Sigmoid colon (tissue), 7 donors: Measurements from ENCODE around the gene GGACT. TPM values are rescaled to one million over a fixed set of nuclear protein-coding genes. Genes with fewer than 3 reads are reported as not detected.
A peak's percentile ranks its signal among the peaks of the same experiment; 100 is the strongest.

Source experiments
- DNase-seq: peaks from one replicate; pipeline ENCODE4 v3.0.0-alpha.2; 2019
- H3K27ac ChIP-seq, 4 donors: fragments of 200-600 bp; sonication (generic); one replicate each; pipeline ENCODE4 v1.5.1; 2016 to 2019; ENCODE audit warnings: mild to moderate bottlenecking in 1 of 4
- H3K27me3 ChIP-seq, 3 donors: fragments of 200-600 bp; sonication (generic); one replicate each; pipeline ENCODE4 v1.5.1; 2019; ENCODE audit warnings: mild to moderate bottlenecking in 1 of 3
- H3K36me3 ChIP-seq, 4 donors: fragments of 200-600 bp; sonication (generic); one replicate each; pipeline ENCODE4 v1.5.1; 2016 to 2019
- H3K4me1 ChIP-seq, 4 donors: fragments of 200-600 bp; sonication (generic); one replicate each; pipeline ENCODE4 v1.5.1; 2017 to 2019
- H3K4me3 ChIP-seq, 4 donors: fragments of 200-600 bp; sonication (generic); one replicate each; pipeline ENCODE4 v1.5.1; 2017 to 2019; ENCODE audit warnings: mild to moderate bottlenecking in 2 of 4, moderate library complexity in 1 of 4
- H3K9me3 ChIP-seq, 4 donors: fragments of 200-600 bp in 3 of 4; sonication (generic) in 3 of 4; one replicate each; pipeline versions ENCODE4 v1.5.1 to v1.6.1; 2013 to 2019
- CTCF ChIP-seq, 4 experiments: fragments of 450-650 bp in 3 of 4; fragments of 200-600 bp in 1 of 4; IDR thresholded peaks; one replicate each; pipeline ENCODE4 v1.5.1; 2016 to 2019; ENCODE audit warnings: antibody characterized with exemption in 4 of 4, mild to moderate bottlenecking in 3 of 4, moderate library complexity in 2 of 4
- EP300 ChIP-seq, 4 donors: sonication (generic); formaldehyde crosslinking; IDR thresholded peaks; one replicate each; pipeline ENCODE4 v1.6.1; 2017; ENCODE audit warnings: antibody characterized with exemption in 4 of 4
- POLR2A ChIP-seq, 2 donors: fragments of 450-650 bp; IDR thresholded peaks; one replicate each; pipeline ENCODE4 v1.6.1; 2016; ENCODE audit warnings: antibody characterized with exemption in 2 of 2, mild to moderate bottlenecking in 2 of 2, moderate library complexity in 2 of 2
- POLR2AphosphoS5 ChIP-seq, 4 donors: sonication (generic); formaldehyde crosslinking; IDR thresholded peaks; one replicate each; pipeline ENCODE4 v1.6.1; 2017; ENCODE audit warnings: antibody characterized with exemption in 4 of 4
- WGBS, 2 donors: extraction: QIAGEN DNeasy Blood & Tissue Kit; methylation state at CpG; one replicate each; pipeline ENCODE4 v1.1.7; 2013; 5-methylcytosine and 5-hydroxymethylcytosine counted together
- intact Hi-C: fragments of 100-400 bp; cut with DNase I; formaldehyde crosslinking; loops from one replicate; pipeline ENCODE4 v1.15.1; 2023
- polyA plus RNA-seq, 3 donors: library from polyadenylated mRNA; stranded (reverse); fragments of 200-250 nt; gene quantifications; one replicate each; pipeline ENCODE4 v1.2.3, GENCODE V29; 2013
- total RNA-seq, 4 donors: library from RNA; depleted of rRNA; stranded (reverse); fragments of >200 nt; gene quantifications; one replicate each; pipeline ENCODE4 v1.1.0, GENCODE V29; 2016
- donor health status: healthy with polysubstance abuse.
- donor health status: Bipolar disorder and iron deficiency.
- donor health status: healthy.

Gene GGACT
- total and polyA plus RNA-seq, 7 donors = 0.99 to 3.0 (median 2.2) TPM

GRCh38 chr13:100513987-100514670, 74.5 kb downstream of the GGACT start:
- DNase-seq = no peak
- Histone ChIP-seq H3K4me3 (no peak overlapping the region), H3K27ac (no peak overlapping the region), H3K4me1 (peaks cover 0 to 9% (median 0%) of the 10 kb centered on the region in 4 donors), H3K27me3 (no peaks in the 10 kb centered on the region), H3K36me3 (no peaks in the 10 kb centered on the region), H3K9me3 (no peaks in the 10 kb centered on the region)
- TF ChIP-seq EP300 (IDR thresholded peaks at IDR 0.05) (no peak), CTCF (IDR thresholded peaks at IDR 0.05) (no peak), POLR2A (IDR thresholded peaks at IDR 0.05) (no peak), POLR2AphosphoS5 (IDR thresholded peaks at IDR 0.05) (peak in 3 of 4 donors; percentile 30 to 57 (median 45))
- 66 to 72% methylated on average over 8 of the region's 8 CpGs for WGBS, 2 donors
- intact Hi-C loops = loop anchor here (1.0 to 2.0 kb wide), 2 partner anchors 598 to 857 kb away; no protein-coding TSS in a partner anchor

DNA sequence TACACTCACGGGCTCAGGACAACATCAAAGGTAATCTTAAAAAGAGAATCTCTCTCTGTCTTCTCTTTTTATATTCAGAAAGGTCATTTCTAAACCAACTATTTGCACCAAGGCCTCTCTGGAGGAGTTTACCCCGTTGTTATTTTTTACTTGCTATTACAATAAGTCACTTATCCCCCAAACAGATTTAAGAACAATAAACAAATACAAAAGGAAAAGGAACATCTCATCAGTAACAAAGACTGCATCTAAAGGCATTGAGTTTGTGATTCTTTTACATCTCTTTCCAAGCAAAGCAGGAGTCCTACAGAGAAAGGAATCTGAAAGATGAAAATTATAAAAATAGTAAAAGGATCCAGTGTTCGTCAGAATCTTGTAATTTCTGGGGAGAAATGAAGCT, 75.4 kb downstream of the GGACT start:
- peaks cover 0 to 9% (median 0%) of the 10 kb centered on the region in 4 donors for H3K4me1 ChIP-seq
- WGBS, 2 donors = 69 to 82% methylated on average over 3 of the region's 3 CpGs

DNA sequence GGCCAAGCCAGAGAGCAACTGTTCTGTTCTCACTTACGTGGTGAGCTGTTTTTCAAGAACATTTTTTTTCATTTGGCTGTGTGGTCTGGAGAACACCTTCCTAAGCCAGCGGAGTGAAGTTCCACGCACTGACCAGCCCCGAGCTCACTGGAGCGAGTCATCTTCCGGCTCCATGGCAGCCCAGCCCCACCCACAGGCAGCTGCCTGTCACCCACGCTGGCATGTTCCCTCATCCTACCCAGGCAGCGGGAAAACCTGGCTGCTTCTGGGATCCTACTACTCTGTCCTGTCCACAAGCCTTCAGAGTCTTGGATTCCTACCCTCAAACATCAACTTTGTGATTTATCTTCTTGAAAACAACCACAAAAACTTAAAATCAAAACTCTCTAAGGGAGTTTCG, 76.2 kb downstream of the GGACT start:
- Histone ChIP-seq H3K4me3 (no peak overlapping the region), H3K4me1 (peaks cover 0 to 9% (median 0%) of the 10 kb centered on the region in 4 donors), H3K27me3 (no peaks in the 10 kb centered on the region), H3K9me3 (no peaks in the 10 kb centered on the region), H3K27ac (no peak overlapping the region), H3K36me3 (no peaks in the 10 kb centered on the region)
- no peak for DNase-seq
- WGBS, 2 donors = 91 to 93% methylated on average over 9 of the region's 9 CpGs
- TF ChIP-seq CTCF (IDR thresholded peaks at IDR 0.05) (no peak), POLR2A (IDR thresholded peaks at IDR 0.05) (no peak), POLR2AphosphoS5 (IDR thresholded peaks at IDR 0.05) (no peak), EP300 (IDR thresholded peaks at IDR 0.05) (no peak)
- intact Hi-C loops = no loop called here

More for the DNA sequence above, 75.4 kb downstream of the GGACT start:
- no peak overlapping the region for H3K27ac ChIP-seq
- TF ChIP-seq CTCF (IDR thresholded peaks at IDR 0.05) (no peak), POLR2AphosphoS5 (IDR thresholded peaks at IDR 0.05) (no peak), POLR2A (IDR thresholded peaks at IDR 0.05) (no peak), EP300 (IDR thresholded peaks at IDR 0.05) (no peak)
- no peaks in the 10 kb centered on the region for H3K9me3 ChIP-seq
- DNase-seq = no peak
- no peak overlapping the region for H3K4me3 ChIP-seq
- H3K36me3 ChIP-seq = no peaks in the 10 kb centered on the region
- H3K27me3 ChIP-seq = no peaks in the 10 kb centered on the region
- intact Hi-C loops = no loop called here

- intact Hi-C loops = no loop called here
- no peak overlapping the region for H3K4me3 ChIP-seq
- no peak for DNase-seq
- whole genome bisulfite sequencing, 2 donors = 87 to 89% methylated on average over 7 of the region's 7 CpGs
- TF ChIP-seq POLR2A (IDR thresholded peaks at IDR 0.05) (no peak), CTCF (IDR thresholded peaks at IDR 0.05) (no peak), EP300 (IDR thresholded peaks at IDR 0.05) (no peak), POLR2AphosphoS5 (IDR thresholded peaks at IDR 0.05) (no peak)
- H3K36me3 ChIP-seq = no peaks in the 10 kb centered on the region
- H3K27ac ChIP-seq = no peak overlapping the region
- H3K9me3 ChIP-seq = no peaks in the 10 kb centered on the region
- H3K27me3 ChIP-seq = no peaks in the 10 kb centered on the region
- H3K4me1 ChIP-seq = peaks cover 0 to 9% (median 0%) of the 10 kb centered on the region in 4 donors
These were observed 77.1 kb downstream of the GGACT start for GRCh38 chr13:100511466-100511865.
